ENCODE measurements around the gene GTPBP3.

Gene GTPBP3

GRCh38 chr19:17296273-17296672, 41.1 kb upstream of the GTPBP3 start:
- DNase-seq (ENCODE audit: low read depth) = no peak
- TF ChIP-seq, protein P1, sequence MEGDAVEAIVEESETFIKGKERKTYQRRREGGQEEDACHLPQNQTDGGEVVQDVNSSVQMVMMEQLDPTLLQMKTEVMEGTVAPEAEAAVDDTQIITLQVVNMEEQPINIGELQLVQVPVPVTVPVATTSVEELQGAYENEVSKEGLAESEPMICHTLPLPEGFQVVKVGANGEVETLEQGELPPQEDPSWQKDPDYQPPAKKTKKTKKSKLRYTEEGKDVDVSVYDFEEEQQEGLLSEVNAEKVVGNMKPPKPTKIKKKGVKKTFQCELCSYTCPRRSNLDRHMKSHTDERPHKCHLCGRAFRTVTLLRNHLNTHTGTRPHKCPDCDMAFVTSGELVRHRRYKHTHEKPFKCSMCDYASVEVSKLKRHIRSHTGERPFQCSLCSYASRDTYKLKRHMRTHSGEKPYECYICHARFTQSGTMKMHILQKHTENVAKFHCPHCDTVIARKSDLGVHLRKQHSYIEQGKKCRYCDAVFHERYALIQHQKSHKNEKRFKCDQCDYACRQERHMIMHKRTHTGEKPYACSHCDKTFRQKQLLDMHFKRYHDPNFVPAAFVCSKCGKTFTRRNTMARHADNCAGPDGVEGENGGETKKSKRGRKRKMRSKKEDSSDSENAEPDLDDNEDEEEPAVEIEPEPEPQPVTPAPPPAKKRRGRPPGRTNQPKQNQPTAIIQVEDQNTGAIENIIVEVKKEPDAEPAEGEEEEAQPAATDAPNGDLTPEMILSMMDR (IDR thresholded peaks at IDR 0.05; ENCODE audit: low read depth, low read length, missing control alignments) = no peak
- no peak overlapping the region for H3K4me3 ChIP-seq (ENCODE audit: low read depth, low read length)

GRCh38 chr19:17296976-17297375, 40.4 kb upstream of the GTPBP3 start:
- no peak overlapping the region for H3K4me3 ChIP-seq (ENCODE audit: low read depth, low read length)
- DNase-seq (ENCODE audit: low read depth) = no peak
- TF ChIP-seq, protein P1 (IDR thresholded peaks at IDR 0.05; ENCODE audit: low read depth, low read length, missing control alignments) = no peak

- TF ChIP-seq, protein P1 (IDR thresholded peaks at IDR 0.05; ENCODE audit: low read depth, low read length, missing control alignments) = no peak
- no peak for DNase-seq (ENCODE audit: low read depth)
- no peak overlapping the region for H3K4me3 ChIP-seq (ENCODE audit: low read depth, low read length)
Observed at GRCh38 chr19:17300992-17301619, 36.2 kb upstream of the GTPBP3 start.

GRCh38 chr19:17302391-17303166, 34.8 kb upstream of the GTPBP3 start:
- peak overlapping the region; percentile 83 for H3K4me3 ChIP-seq (ENCODE audit: low read depth, low read length)
- no peak for DNase-seq (ENCODE audit: low read depth)
- TF ChIP-seq, protein P1 (IDR thresholded peaks at IDR 0.05; ENCODE audit: low read depth, low read length, missing control alignments) = no peak

DNA sequence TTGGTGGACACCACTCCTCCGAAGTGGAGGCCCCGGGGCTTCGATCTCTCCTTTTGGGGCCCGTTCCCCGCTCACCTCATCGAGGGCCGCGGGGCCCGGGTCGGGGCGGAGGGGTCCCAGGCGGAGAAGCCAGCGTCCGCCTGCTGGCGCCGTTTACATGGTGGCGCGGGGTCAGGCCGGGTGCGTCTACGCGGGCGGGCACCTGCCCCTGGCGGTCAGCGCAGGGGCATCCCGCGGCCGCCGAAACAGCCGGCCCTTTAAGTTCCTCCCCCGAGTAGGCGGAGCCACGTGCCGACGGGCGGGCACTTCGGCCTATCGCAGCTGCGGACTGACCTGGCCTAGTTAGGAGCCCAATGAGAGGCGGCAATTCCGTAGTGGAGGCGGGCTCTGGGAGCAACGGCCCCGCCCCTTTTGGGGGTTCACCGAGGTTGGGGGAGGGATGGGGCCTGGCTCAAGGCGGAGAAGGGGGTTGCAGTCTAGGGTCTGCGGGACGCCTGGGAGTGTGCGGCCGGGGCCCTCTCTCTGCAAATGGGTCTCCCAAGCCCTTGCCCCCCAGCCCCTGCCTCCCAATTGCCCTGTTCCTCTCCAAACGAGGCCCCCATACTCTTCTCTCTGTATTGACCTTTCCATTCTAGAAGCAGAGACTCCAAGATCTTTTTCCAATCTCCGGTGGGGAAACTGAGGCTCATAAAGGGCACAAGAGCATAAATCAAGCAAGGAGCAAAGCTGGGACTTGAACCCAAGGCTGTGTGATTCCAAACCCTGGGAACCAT, 34.0 kb upstream of the GTPBP3 start, which contains the start of gene ABHD8:
TSS of gene ABHD8 (minus strand) at position 259 of the 773 bp plus-strand sequence. CDS start 1,809 bp downstream, outside the sequence.
- TF ChIP-seq, protein P1 (IDR thresholded peaks at IDR 0.05; ENCODE audit: low read depth, low read length, missing control alignments) = peak; percentile 35

GRCh38 chr19:17303940-17304267, 33.4 kb upstream of the GTPBP3 start:
- no peak overlapping the region; the same call in 1 of the 2 replicates for H3K4me3 ChIP-seq (ENCODE audit: low read depth, low read length)
- TF ChIP-seq, protein P1 (IDR thresholded peaks at IDR 0.05; ENCODE audit: low read depth, low read length, missing control alignments) = no peak
- no peak for DNase-seq (ENCODE audit: low read depth)

More for the DNA sequence above, 34.0 kb upstream of the GTPBP3 start, which contains the start of gene ABHD8:
- H3K4me3 ChIP-seq (ENCODE audit: low read depth, low read length) = peak within 1 kb of the TSS; percentile 83
- DNase-seq (ENCODE audit: low read depth) = peak; percentile 88

Data from GM12864 (cell line).